GM23338 (cell line): ENCODE measurements around the gene DPP3. TPM values are rescaled to one million over a fixed set of nuclear protein-coding genes. Genes with fewer than 3 reads are reported as not detected.

Experiments used
- ATAC-seq: fragments of 200-7000 bp; cut with Tn5 transposase; 3 replicates; pipeline ENCODE4 v1.9.1; 2020
- DNase-seq: peaks from one replicate; pipeline ENCODE4 v3.0.0-alpha.2; 2015; ENCODE audit warnings: low spot score
- H2AFZ ChIP-seq: fragments of 200-600 bp; sonication (generic); 2 replicates; pipeline ENCODE4 v1.8.0; 2016; ENCODE audit warnings: antibody characterized with exemption, mild to moderate bottlenecking, moderate library complexity
- H3F3A ChIP-seq: fragments of 200-600 bp; sonication (generic); replicated peaks from 2 replicates; pipeline ENCODE4 v1.8.0; 2017; ENCODE audit warnings: antibody characterized with exemption, mixed run types, low read depth
- H3K27ac ChIP-seq: fragments of 200-600 bp; sonication (generic); 2 replicates; pipeline ENCODE4 v1.6.1; 2016; ENCODE audit warnings: low read depth
- H3K27me3 ChIP-seq: fragments of 200-600 bp; sonication (generic); 2 replicates; pipeline ENCODE4 v1.8.0; 2016; ENCODE audit warnings: mild to moderate bottlenecking, mixed run types, moderate library complexity; ENCODE audit not compliant: insufficient read depth
- H3K36me3 ChIP-seq: fragments of 200-600 bp; sonication (generic); 2 replicates; pipeline ENCODE4 v1.8.0; 2016; ENCODE audit warnings: mild to moderate bottlenecking; ENCODE audit not compliant: insufficient read depth
- H3K4me1 ChIP-seq: fragments of 200-600 bp; sonication (generic); 2 replicates; pipeline ENCODE4 v1.8.0; 2016; ENCODE audit warnings: mild to moderate bottlenecking, moderate library complexity; ENCODE audit not compliant: insufficient read depth
- H3K4me2 ChIP-seq: fragments of 200-600 bp; sonication (generic); 2 replicates; pipeline ENCODE4 v1.7.1; 2017; ENCODE audit warnings: mixed run types
- H3K4me3 ChIP-seq: fragments of 200-600 bp; sonication (generic); 2 replicates; pipeline ENCODE4 v1.6.1; 2016; ENCODE audit warnings: mixed run types
- H3K79me2 ChIP-seq: fragments of 200-600 bp; sonication (generic); replicated peaks from 2 replicates; pipeline ENCODE4 v1.8.0; 2017; ENCODE audit warnings: mild to moderate bottlenecking; ENCODE audit not compliant: insufficient read depth
- H3K9me2 ChIP-seq: fragments of 200-600 bp; sonication (generic); 2 replicates; pipeline ENCODE4 v1.8.0; 2017; ENCODE audit not compliant: insufficient read depth
- H4K20me1 ChIP-seq: fragments of 200-600 bp; sonication (generic); replicated peaks from 2 replicates; pipeline ENCODE4 v1.8.0; 2017; ENCODE audit warnings: mild to moderate bottlenecking; ENCODE audit not compliant: insufficient read depth
- H3K27ac Mint-ChIP-seq: 2 replicates; pipeline ENCODE4 v1.8.0; 2020; ENCODE audit warnings: inconsistent platforms, mild to moderate bottlenecking, moderate library complexity, mixed read lengths
- H3K27me3 Mint-ChIP-seq: 3 replicates; pipeline ENCODE4 v1.8.0; 2022; ENCODE audit warnings: low read depth, mild to moderate bottlenecking, moderate library complexity, mixed read lengths, inconsistent platforms; ENCODE audit not compliant: insufficient read depth, poor library complexity
- H3K36me3 Mint-ChIP-seq: 3 replicates; pipeline ENCODE4 v1.8.0; 2021; ENCODE audit warnings: low read depth, mild to moderate bottlenecking, inconsistent platforms, moderate library complexity, mixed read lengths
- H3K4me1 Mint-ChIP-seq: 3 replicates; pipeline ENCODE4 v1.8.0; 2020; ENCODE audit warnings: mild to moderate bottlenecking, inconsistent platforms, mixed read lengths
- H3K4me3 Mint-ChIP-seq: 3 replicates; pipeline ENCODE4 v1.8.0; 2021; ENCODE audit warnings: moderate library complexity, mild to moderate bottlenecking, inconsistent platforms, mixed read lengths
- H3K9me3 Mint-ChIP-seq: 3 replicates; pipeline ENCODE4 v1.8.0; 2020; ENCODE audit warnings: moderate library complexity, mild to moderate bottlenecking, inconsistent platforms, mixed read lengths
- CREB1 ChIP-seq: fragments of 250-450 bp; sonication (Bioruptor Pico); IDR thresholded peaks from 2 replicates; pipeline ENCODE4 v1.5.0; 2020; ENCODE audit warnings: low read depth, mild to moderate bottlenecking, moderate library complexity
- CTCF ChIP-seq, 2 experiments: fragments of 200-600 bp in 1 of 2; sonication (generic) in 1 of 2; conservative IDR thresholded peaks; 2 replicates each; pipeline versions ENCODE4 v1.5.1 to v1.6.1; 2016 to 2017; ENCODE audit warnings: antibody characterized with exemption in 2 of 2, low read depth in 2 of 2, mild to moderate bottlenecking in 2 of 2, moderate library complexity in 1 of 2
- EZH2 ChIP-seq: fragments of 200-600 bp; sonication (generic); IDR thresholded peaks from one replicate; pipeline ENCODE4 v1.8.0; 2017; ENCODE audit warnings: antibody characterized with exemption, mild to moderate bottlenecking, low read depth; ENCODE audit not compliant: unreplicated experiment
- JUNB ChIP-seq: IDR thresholded peaks from one replicate; pipeline ENCODE4 v1.6.1; 2016; ENCODE audit warnings: antibody characterized with exemption; ENCODE audit not compliant: unreplicated experiment
- NANOG ChIP-seq: IDR thresholded peaks from 2 replicates; pipeline ENCODE4 v1.6.1; 2016; ENCODE audit warnings: antibody characterized with exemption, borderline replicate concordance
- STAT1 ChIP-seq: IDR thresholded peaks from one replicate; pipeline ENCODE4 v1.6.1; 2016; ENCODE audit warnings: antibody characterized with exemption; ENCODE audit not compliant: unreplicated experiment
- ZNF114 ChIP-seq: fragments of 250-450 bp; sonication (Bioruptor Pico); IDR thresholded peaks from 2 replicates; pipeline ENCODE4 v1.5.0; 2020; ENCODE audit warnings: mild to moderate bottlenecking, moderate library complexity
- polyA plus RNA-seq: library from polyadenylated mRNA; unstranded; fragments of >200 nt; fragmentation: Nextera tagmentation; extraction: Ambion mirVana; gene quantifications from 2 replicates; pipeline ENCODE4 v1.2.1, GENCODE V29; 2016
- total RNA-seq: library from RNA; depleted of rRNA; stranded (reverse); fragments of >200 nt; shearing (Covaris generic); gene quantifications from 2 replicates; pipeline ENCODE4 v1.2.3, GENCODE V29; 2014
- TF ChIP-seq, protein P1 (sequence below): IDR thresholded peaks from one replicate; pipeline ENCODE4 v1.6.1; 2018; ENCODE audit warnings: antibody characterized with exemption; ENCODE audit not compliant: unreplicated experiment
- TF ChIP-seq, protein P2 (sequence below): IDR thresholded peaks from 2 replicates; pipeline ENCODE4 v1.6.1; 2016; ENCODE audit warnings: antibody characterized with exemption

The DPP3 gene
- total and polyA plus RNA-seq, 2 experiments from 2014 or later = 22.7 to 85.9 TPM

GRCh38 chr11:66491315-66491935 lies 11.2 kb downstream of the DPP3 start:
- TF ChIP-seq STAT1 (no peak), ZNF114 (CRISPR knock-in tag) (0 out of 2 replicates have a peak, but pooled peaks have one; percentile 10), JUNB (no peak), CTCF (conservative IDR thresholded peaks at IDR 0.05; ENCODE audit: low read depth in 2 of 2) (peak; percentile 53 to 63)
- TF ChIP-seq, protein P1, sequence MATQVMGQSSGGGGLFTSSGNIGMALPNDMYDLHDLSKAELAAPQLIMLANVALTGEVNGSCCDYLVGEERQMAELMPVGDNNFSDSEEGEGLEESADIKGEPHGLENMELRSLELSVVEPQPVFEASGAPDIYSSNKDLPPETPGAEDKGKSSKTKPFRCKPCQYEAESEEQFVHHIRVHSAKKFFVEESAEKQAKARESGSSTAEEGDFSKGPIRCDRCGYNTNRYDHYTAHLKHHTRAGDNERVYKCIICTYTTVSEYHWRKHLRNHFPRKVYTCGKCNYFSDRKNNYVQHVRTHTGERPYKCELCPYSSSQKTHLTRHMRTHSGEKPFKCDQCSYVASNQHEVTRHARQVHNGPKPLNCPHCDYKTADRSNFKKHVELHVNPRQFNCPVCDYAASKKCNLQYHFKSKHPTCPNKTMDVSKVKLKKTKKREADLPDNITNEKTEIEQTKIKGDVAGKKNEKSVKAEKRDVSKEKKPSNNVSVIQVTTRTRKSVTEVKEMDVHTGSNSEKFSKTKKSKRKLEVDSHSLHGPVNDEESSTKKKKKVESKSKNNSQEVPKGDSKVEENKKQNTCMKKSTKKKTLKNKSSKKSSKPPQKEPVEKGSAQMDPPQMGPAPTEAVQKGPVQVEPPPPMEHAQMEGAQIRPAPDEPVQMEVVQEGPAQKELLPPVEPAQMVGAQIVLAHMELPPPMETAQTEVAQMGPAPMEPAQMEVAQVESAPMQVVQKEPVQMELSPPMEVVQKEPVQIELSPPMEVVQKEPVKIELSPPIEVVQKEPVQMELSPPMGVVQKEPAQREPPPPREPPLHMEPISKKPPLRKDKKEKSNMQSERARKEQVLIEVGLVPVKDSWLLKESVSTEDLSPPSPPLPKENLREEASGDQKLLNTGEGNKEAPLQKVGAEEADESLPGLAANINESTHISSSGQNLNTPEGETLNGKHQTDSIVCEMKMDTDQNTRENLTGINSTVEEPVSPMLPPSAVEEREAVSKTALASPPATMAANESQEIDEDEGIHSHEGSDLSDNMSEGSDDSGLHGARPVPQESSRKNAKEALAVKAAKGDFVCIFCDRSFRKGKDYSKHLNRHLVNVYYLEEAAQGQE = no peak
- Histone ChIP-seq H3K4me1 (peaks cover 5% of the 10 kb centered on the region), H3K36me3 (no peaks in the 10 kb centered on the region; the same call in 1 of the 2 replicates), H4K20me1 (no peaks in the 10 kb centered on the region), H3K4me3 (no peak overlapping the region), H2AFZ (no peak overlapping the region), H3F3A (0 out of 2 replicates have a peak, but pooled peaks cover 10% of the 10 kb centered on the region), H3K79me2 (no peaks in the 10 kb centered on the region), H3K4me2 (peak overlapping the region; percentile 43; the same call in 1 of the 2 replicates), H3K27ac (no peak overlapping the region; the same call in 1 of the 2 replicates), H3K9me2 (no peaks in the 10 kb centered on the region), H3K27me3 (no peaks in the 10 kb centered on the region)
- DNase-seq (peak; percentile 81), ATAC-seq (peak; percentile 92)
- Mint-ChIP-seq H3K9me3 (no peaks in the 10 kb centered on the region), H3K27me3 (peaks cover 12% of the 10 kb centered on the region), H3K4me1 (peaks cover 8% of the 10 kb centered on the region), H3K27ac (peak overlapping the region; percentile 89), H3K4me3 (peak overlapping the region; percentile 16; the same call in 1 of the 3 replicates), H3K36me3 (peaks cover 37% of the 10 kb centered on the region)

DNA sequence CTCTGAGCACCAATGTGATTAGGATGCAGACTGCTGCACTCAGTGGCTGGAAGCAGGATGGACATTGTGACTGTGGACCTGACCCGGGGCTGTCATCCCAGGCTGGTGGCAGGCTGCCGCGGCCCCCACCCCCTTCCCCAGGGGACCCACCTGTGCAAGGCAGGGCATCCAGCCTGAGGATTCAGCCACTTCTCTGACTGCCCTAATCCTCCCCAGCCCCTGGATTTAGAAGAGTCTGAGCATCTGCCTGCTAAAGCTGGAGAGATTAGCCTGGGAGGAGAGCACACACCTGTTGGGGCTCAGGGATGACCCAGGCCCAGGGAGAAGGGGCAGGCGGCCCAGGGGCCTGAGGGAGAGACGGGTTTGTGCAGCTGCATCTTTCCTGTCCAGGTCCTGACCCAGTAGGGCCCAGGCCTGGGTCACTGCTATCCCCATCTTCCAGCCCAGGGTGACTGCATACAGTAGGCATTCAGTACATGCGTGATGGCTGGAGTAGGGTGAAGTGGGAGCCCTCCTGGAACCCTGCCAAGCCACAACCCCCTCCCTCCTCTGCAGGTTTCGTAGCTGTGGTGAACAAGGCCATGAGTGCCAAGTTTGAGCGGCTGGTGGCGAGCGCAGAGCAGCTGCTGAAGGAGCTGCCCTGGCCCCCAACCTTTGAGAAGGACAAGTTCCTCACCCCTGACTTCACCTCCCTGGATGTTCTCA lies 12.1 kb downstream of the DPP3 start:
- H2AFZ ChIP-seq = no peak overlapping the region
- H3K27me3 ChIP-seq = no peaks in the 10 kb centered on the region
- ATAC-seq (no peak), DNase-seq (no peak)
- no peak overlapping the region for H3K4me2 ChIP-seq
- H3K9me2 ChIP-seq = no peaks in the 10 kb centered on the region
- H3K4me1 Mint-ChIP-seq = peaks cover 8% of the 10 kb centered on the region
- no peaks in the 10 kb centered on the region for H3K9me3 Mint-ChIP-seq
- H3K27me3 Mint-ChIP-seq = peaks cover 10% of the 10 kb centered on the region
- H3K27ac Mint-ChIP-seq = no peak overlapping the region; the same call in 1 of the 2 replicates
- H3K36me3 Mint-ChIP-seq = peaks cover 45% of the 10 kb centered on the region
- H3K4me3 Mint-ChIP-seq = no peak overlapping the region
- no peak overlapping the region; the same call in 1 of the 2 replicates for H3K27ac ChIP-seq
- H3K36me3 ChIP-seq = no peaks in the 10 kb centered on the region; the same call in 1 of the 2 replicates
- H3K4me1 ChIP-seq = peaks cover 5% of the 10 kb centered on the region
- H3K4me3 ChIP-seq = no peak overlapping the region
- 0 out of 2 replicates have a peak, but pooled peaks cover 10% of the 10 kb centered on the region for H3F3A ChIP-seq
- H4K20me1 ChIP-seq = no peaks in the 10 kb centered on the region
- H3K79me2 ChIP-seq = no peaks in the 10 kb centered on the region
- TF ChIP-seq NANOG = no peak
- TF ChIP-seq EZH2 = no peak
- no peak for TF ChIP-seq CTCF (conservative IDR thresholded peaks at IDR 0.05; ENCODE audit: low read depth in 2 of 2)
- TF ChIP-seq, protein P2, sequence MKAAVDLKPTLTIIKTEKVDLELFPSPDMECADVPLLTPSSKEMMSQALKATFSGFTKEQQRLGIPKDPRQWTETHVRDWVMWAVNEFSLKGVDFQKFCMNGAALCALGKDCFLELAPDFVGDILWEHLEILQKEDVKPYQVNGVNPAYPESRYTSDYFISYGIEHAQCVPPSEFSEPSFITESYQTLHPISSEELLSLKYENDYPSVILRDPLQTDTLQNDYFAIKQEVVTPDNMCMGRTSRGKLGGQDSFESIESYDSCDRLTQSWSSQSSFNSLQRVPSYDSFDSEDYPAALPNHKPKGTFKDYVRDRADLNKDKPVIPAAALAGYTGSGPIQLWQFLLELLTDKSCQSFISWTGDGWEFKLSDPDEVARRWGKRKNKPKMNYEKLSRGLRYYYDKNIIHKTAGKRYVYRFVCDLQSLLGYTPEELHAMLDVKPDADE = no peak
- TF ChIP-seq CREB1 (CRISPR knock-in tag) = no peak
